Endothelial cell of umbilical vein (primary cell): ENCODE results near the gene GPR107. TPM values are rescaled to one million over a fixed set of nuclear protein-coding genes. Genes with fewer than 3 reads are reported as not detected.

Source experiments
- BruUV-seq: library from RNA; stranded (reverse); fragments of 400-500 nt; replicated peaks from 2 replicates; lab custom pipeline; 2021; lab: Mats Ljungman, UMichigan
- CTCF ChIA-PET: fragments of 300-600, 350-600 bp; sonication (Branson Sonifier 250); formaldehyde crosslinking; loops from one replicate; lab custom pipeline; 2021; ENCODE audit warnings: antibody characterized with exemption, inconsistent platforms; lab: Charles Lee
- POLR2A ChIA-PET: fragments of 300-600, 350-600 bp; sonication (Branson Sonifier 250); formaldehyde crosslinking; loops from one replicate; lab custom pipeline; 2021; ENCODE audit warnings: antibody characterized with exemption, inconsistent platforms; lab: Charles Lee
- DNase-seq: peaks from one replicate; pipeline ENCODE4 v3.0.0-alpha.2; 2011; ENCODE audit warnings: low read depth, low spot score
- FAIRE-seq: peaks from 2 replicates; lab custom pipeline; 2011; peaks lifted over from hg19 to GRCh38; lab: Jason Lieb, UNC
- H2AFZ ChIP-seq: 2 replicates; pipeline ENCODE4 v1.6.0; 2012; ENCODE audit warnings: low read depth, low read length, control low read depth, inconsistent platforms
- H3K27ac ChIP-seq: 2 replicates; pipeline ENCODE4 v1.5.1; 2011; ENCODE audit warnings: low read depth, mild to moderate bottlenecking, control low read depth, low read length, moderate library complexity; ENCODE audit not compliant: insufficient read depth
- H3K27me3 ChIP-seq, 2 experiments: 2 replicates each; pipeline versions ENCODE4 v1.6.0 to v1.6.1; 2011; ENCODE audit warnings: low read length in 2 of 2, mixed read lengths in 1 of 2; ENCODE audit not compliant: control insufficient read depth in 2 of 2, insufficient read depth in 2 of 2
- H3K36me3 ChIP-seq, 2 experiments: 2 replicates in 1 of 2; 3 replicates in 1 of 2; pipeline ENCODE4 v1.5.1; 2011; ENCODE audit warnings: low read length in 2 of 2, mild to moderate bottlenecking in 1 of 2, moderate library complexity in 1 of 2; ENCODE audit not compliant: control insufficient read depth in 2 of 2, insufficient read depth in 2 of 2; ENCODE audit errors: extremely low read depth in 1 of 2
- H3K4me1 ChIP-seq: 3 replicates; pipeline ENCODE4 v1.5.1; 2011; ENCODE audit warnings: mild to moderate bottlenecking, low read length; ENCODE audit not compliant: control insufficient read depth, insufficient read depth; ENCODE audit errors: extremely low read depth
- H3K4me2 ChIP-seq: 2 replicates; pipeline ENCODE4 v1.6.1; 2011; ENCODE audit warnings: low read length, control low read depth, mixed read lengths; ENCODE audit not compliant: insufficient read depth
- H3K4me3 ChIP-seq, 3 experiments: fragments of 200-600 bp in 1 of 3; sonication (generic), shearing (Covaris generic) in 1 of 3; replicated peaks in 1 of 3; 2 replicates each; pipeline ENCODE4 v1.5.1; 2011 to 2016; ENCODE audit warnings: control low read depth in 3 of 3, low read length in 3 of 3, mild to moderate bottlenecking in 2 of 3, inconsistent platforms in 1 of 3, low read depth in 1 of 3, moderate library complexity in 1 of 3; ENCODE audit not compliant: insufficient read depth in 1 of 3
- H3K79me2 ChIP-seq: 2 replicates; pipeline ENCODE4 v1.6.0; 2012; ENCODE audit warnings: low read length, inconsistent platforms; ENCODE audit not compliant: control insufficient read depth, insufficient read depth
- H3K9ac ChIP-seq: replicated peaks from 2 replicates; pipeline ENCODE3; 2011; ENCODE audit warnings: low read length, control low read depth; ENCODE audit not compliant: insufficient read depth; ENCODE audit errors: extremely low read depth
- H3K9me1 ChIP-seq: replicated peaks from 3 replicates; pipeline ENCODE4 v1.6.0; 2011; ENCODE audit warnings: mild to moderate bottlenecking, low read length; ENCODE audit not compliant: control insufficient read depth, insufficient read depth; ENCODE audit errors: extremely low read depth
- H3K9me3 ChIP-seq: replicated peaks from 2 replicates; pipeline ENCODE4 v1.5.1; 2012; ENCODE audit warnings: low read length, inconsistent platforms; ENCODE audit not compliant: control insufficient read depth, insufficient read depth
- H4K20me1 ChIP-seq: replicated peaks from 2 replicates; pipeline ENCODE3; 2011; ENCODE audit warnings: mild to moderate bottlenecking, low read length; ENCODE audit not compliant: control insufficient read depth, insufficient read depth; ENCODE audit errors: extremely low read depth
- EZH2 ChIP-seq: IDR thresholded peaks from 2 replicates; pipeline ENCODE4 v1.6.1; 2012; ENCODE audit warnings: borderline replicate concordance, low read depth, mild to moderate bottlenecking, moderate library complexity, low read length, inconsistent platforms; ENCODE audit not compliant: severe bottlenecking
- FOS ChIP-seq: IDR thresholded peaks from 2 replicates; pipeline ENCODE4 v1.6.1; 2011; ENCODE audit warnings: mild to moderate bottlenecking, low read length, moderate library complexity, borderline replicate concordance; ENCODE audit not compliant: insufficient read depth
- GATA2 ChIP-seq: IDR thresholded peaks from 2 replicates; pipeline ENCODE4 v1.7.0; 2011; ENCODE audit warnings: low read depth, mild to moderate bottlenecking, moderate library complexity, mixed read lengths, low read length; ENCODE audit not compliant: insufficient read length, insufficient read depth
- JUN ChIP-seq: IDR thresholded peaks from 2 replicates; pipeline ENCODE4 v1.6.1; 2011; ENCODE audit warnings: borderline replicate concordance, low read depth; ENCODE audit not compliant: insufficient read length, insufficient read depth
- MAX ChIP-seq: IDR thresholded peaks from 2 replicates; pipeline ENCODE4 v1.6.1; 2011; ENCODE audit not compliant: insufficient read depth, insufficient read length
- POLR2A ChIP-seq: IDR thresholded peaks from 2 replicates; pipeline ENCODE4 v1.6.1; 2012; ENCODE audit warnings: low read depth, mild to moderate bottlenecking, control low read depth, low read length
- POLR2AphosphoS5 ChIP-seq: IDR thresholded peaks from 2 replicates; pipeline ENCODE4 v1.6.1; 2012; ENCODE audit warnings: low read depth, mild to moderate bottlenecking, control low read depth, low read length, moderate library complexity; ENCODE audit not compliant: insufficient read depth
- dilution Hi-C: fragments of 300-500 bp; cut with MboI; formaldehyde crosslinking; loops from one replicate; pipeline ENCODE4 v1.15.0; 2019; ENCODE audit warnings: low sequenced_read_pairs; ENCODE audit not compliant: extremely low pct_ligation_motif_present
- intact Hi-C: fragments of 100-400 bp; cut with micrococcal nuclease; formaldehyde crosslinking; loops from one replicate; pipeline ENCODE4 v1.10.0; 2022
- polyA plus RNA-seq, 4 experiments: library from polyadenylated mRNA; depleted of rRNA in 3 of 4; stranded (reverse) in 3 of 4; unstranded in 1 of 4; fragments of >200 nt; gene quantifications; 2 replicates each; pipeline versions ENCODE4 v1.2.1 to v1.2.3, GENCODE V29; 2011 to 2012; ENCODE audit warnings: missing spikeins in 1 of 4
- total RNA-seq: library from RNA; stranded (reverse); gene quantifications from 2 replicates; pipeline ENCODE4 v1.2.3, GENCODE V29; 2021
- TF ChIP-seq, protein P1 (sequence below), 2 donors: IDR thresholded peaks; 1 replicate in 1 of 2; 2 replicates in 1 of 2; pipeline ENCODE4 v1.5.1; 2011; ENCODE audit warnings: low read length in 2 of 2, mild to moderate bottlenecking in 2 of 2, moderate library complexity in 2 of 2, control low read depth in 1 of 2, inconsistent platforms in 1 of 2, low read depth in 1 of 2; ENCODE audit not compliant: insufficient read depth in 1 of 2; ENCODE audit errors: extremely low read depth in 1 of 2

GPR107 gene
- total and polyA plus RNA-seq, 2 donors (not counting 3 experiments of a cell fraction or from before 2014, with no cell fraction given), result 27.2 to 38.9 TPM

DNA sequence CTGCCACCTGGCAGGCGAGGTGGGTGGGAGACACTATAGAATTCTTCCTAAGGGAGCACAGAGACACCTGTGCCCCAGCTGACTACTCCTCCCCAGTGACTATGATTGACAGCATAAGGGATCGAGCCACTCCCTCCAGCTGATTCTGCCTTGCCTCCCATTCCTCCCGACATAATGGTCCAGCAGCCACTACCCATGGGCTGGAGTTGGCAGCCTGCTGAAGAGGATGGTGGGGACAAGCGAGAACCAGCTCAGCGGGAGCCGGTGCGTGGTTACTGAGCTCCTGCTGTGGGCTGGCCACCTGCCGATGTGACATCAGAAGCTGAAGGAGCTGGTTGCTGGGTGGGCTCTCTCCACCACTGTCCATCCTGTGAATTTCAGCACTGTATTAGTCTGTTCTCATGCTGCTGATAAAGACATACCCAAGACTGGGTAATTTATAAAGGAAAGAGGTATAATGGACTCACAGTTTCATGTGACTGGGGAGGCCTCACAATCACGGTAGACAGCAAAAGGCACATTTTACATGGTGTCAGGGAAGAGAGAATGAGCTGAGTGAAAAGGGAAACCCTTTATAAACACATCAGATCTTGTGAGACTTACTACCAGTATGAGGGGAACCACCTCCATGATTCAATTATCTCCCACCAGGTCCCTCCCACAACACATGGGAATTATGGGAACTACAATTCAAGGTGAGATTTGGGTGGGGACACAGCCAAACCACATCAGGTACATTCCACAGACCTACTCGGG lies 106.4 kb downstream of the GPR107 start:
- dilution Hi-C loops (no loop called here), intact Hi-C loops (no loop called here)
- no peaks in the 10 kb centered on the region for H3K36me3 ChIP-seq
- no peak overlapping the region for H3K27ac ChIP-seq
- FAIRE-seq, result no peak
- TF ChIP-seq GATA2 (no peak), FOS (no peak), MAX (no peak), EZH2 (no peak), JUN (no peak), POLR2AphosphoS5 (no peak), POLR2A (no peak)
- TF ChIP-seq, protein P1, sequence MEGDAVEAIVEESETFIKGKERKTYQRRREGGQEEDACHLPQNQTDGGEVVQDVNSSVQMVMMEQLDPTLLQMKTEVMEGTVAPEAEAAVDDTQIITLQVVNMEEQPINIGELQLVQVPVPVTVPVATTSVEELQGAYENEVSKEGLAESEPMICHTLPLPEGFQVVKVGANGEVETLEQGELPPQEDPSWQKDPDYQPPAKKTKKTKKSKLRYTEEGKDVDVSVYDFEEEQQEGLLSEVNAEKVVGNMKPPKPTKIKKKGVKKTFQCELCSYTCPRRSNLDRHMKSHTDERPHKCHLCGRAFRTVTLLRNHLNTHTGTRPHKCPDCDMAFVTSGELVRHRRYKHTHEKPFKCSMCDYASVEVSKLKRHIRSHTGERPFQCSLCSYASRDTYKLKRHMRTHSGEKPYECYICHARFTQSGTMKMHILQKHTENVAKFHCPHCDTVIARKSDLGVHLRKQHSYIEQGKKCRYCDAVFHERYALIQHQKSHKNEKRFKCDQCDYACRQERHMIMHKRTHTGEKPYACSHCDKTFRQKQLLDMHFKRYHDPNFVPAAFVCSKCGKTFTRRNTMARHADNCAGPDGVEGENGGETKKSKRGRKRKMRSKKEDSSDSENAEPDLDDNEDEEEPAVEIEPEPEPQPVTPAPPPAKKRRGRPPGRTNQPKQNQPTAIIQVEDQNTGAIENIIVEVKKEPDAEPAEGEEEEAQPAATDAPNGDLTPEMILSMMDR (IDR thresholded peaks at IDR 0.05; ENCODE audit: extremely low read depth in 1 of 2, insufficient read depth in 1 of 2, low read depth in 1 of 2, low read length in 2 of 2), result no peak
- H2AFZ ChIP-seq, result no peak overlapping the region
- ChIA-PET CTCF (interaction anchor here (0.6 to 1.3 kb wide), 2 partner anchors 35 to 76 kb away, joined by 3 read pairs; no protein-coding TSS in a partner anchor), POLR2A (no interaction called here)
- no peak overlapping the region for H3K9ac ChIP-seq
- no peaks in the 10 kb centered on the region for H3K9me1 ChIP-seq
- no peaks in the 10 kb centered on the region for H3K4me1 ChIP-seq
- no peaks in the 10 kb centered on the region for H3K79me2 ChIP-seq
- no peak for DNase-seq
- H4K20me1 ChIP-seq, result no peaks in the 10 kb centered on the region
- H3K4me2 ChIP-seq, result no peak overlapping the region
- H3K27me3 ChIP-seq, result peaks cover 3 to 6% of the 10 kb centered on the region in 2 experiments
- BruUV-seq, result no TSS peak
- H3K4me3 ChIP-seq, result no peak overlapping the region
- H3K9me3 ChIP-seq, result no peaks in the 10 kb centered on the region
